Measurements from ENCODE around the gene MIS12.

The MIS12 gene

GRCh38 chr17:5532581-5532980 is 46.2 kb downstream of the MIS12 start:
- DNase-seq (ENCODE audit: insufficient read length, low spot score) (no peak), FAIRE-seq (no peak)
- TF ChIP-seq CTCF (IDR thresholded peaks at IDR 0.05; ENCODE audit: insufficient read depth, missing control alignments), result no peak

- TF ChIP-seq CTCF (IDR thresholded peaks at IDR 0.05; ENCODE audit: insufficient read depth, missing control alignments), result no peak
- FAIRE-seq (no peak), DNase-seq (ENCODE audit: insufficient read length, low spot score) (no peak)
Measured at GRCh38 chr17:5533486-5534315, 47.3 kb downstream of the MIS12 start.

GRCh38 chr17:5535436-5535835 is 49.1 kb downstream of the MIS12 start:
- DNase-seq (ENCODE audit: insufficient read length, low spot score), result no peak
- no peak for FAIRE-seq
- TF ChIP-seq CTCF (IDR thresholded peaks at IDR 0.05; ENCODE audit: insufficient read depth, missing control alignments), result no peak

- no peak for TF ChIP-seq CTCF (IDR thresholded peaks at IDR 0.05; ENCODE audit: insufficient read depth, missing control alignments)
Measured at GRCh38 chr17:5536866-5537650, 50.7 kb downstream of the MIS12 start.

GRCh38 chr17:5539286-5539685 is 52.9 kb downstream of the MIS12 start:
- no peak for TF ChIP-seq CTCF (IDR thresholded peaks at IDR 0.05; ENCODE audit: insufficient read depth, missing control alignments)
- no peak for DNase-seq (ENCODE audit: insufficient read length, low spot score)
- FAIRE-seq, result no peak

More at GRCh38 chr17:5536866-5537650, 50.7 kb downstream of the MIS12 start:
- no peak for FAIRE-seq
- DNase-seq (ENCODE audit: insufficient read length, low spot score), result no peak

GRCh38 chr17:5540321-5540720 is 54.0 kb downstream of the MIS12 start:
- no peak for DNase-seq (ENCODE audit: insufficient read length, low spot score)
- TF ChIP-seq CTCF (IDR thresholded peaks at IDR 0.05; ENCODE audit: insufficient read depth, missing control alignments), result no peak

More at GRCh38 chr17:5540321-5540720, 54.0 kb downstream of the MIS12 start:
- no peak for FAIRE-seq

Data from D721Med (cell line).